MM.1S (cell line): Measurements from ENCODE around the gene RCOR1.

ENCODE experiments used
- EZH2 ChIP-seq: fragments of 300-600 bp; sonication (generic); optimal IDR thresholded peaks from 2 replicates; pipeline ENCODE3; 2017; ENCODE audit warnings: low read depth, mild to moderate bottlenecking, antibody characterized with exemption, low read length, mixed read lengths
- TF ChIP-seq, protein P1 (sequence below): fragments of 300-600 bp; sonication (generic); IDR thresholded peaks from 2 replicates; pipeline ENCODE4 v1.5.1; 2016; ENCODE audit warnings: antibody characterized with exemption, low read length, mixed read lengths

DNA sequence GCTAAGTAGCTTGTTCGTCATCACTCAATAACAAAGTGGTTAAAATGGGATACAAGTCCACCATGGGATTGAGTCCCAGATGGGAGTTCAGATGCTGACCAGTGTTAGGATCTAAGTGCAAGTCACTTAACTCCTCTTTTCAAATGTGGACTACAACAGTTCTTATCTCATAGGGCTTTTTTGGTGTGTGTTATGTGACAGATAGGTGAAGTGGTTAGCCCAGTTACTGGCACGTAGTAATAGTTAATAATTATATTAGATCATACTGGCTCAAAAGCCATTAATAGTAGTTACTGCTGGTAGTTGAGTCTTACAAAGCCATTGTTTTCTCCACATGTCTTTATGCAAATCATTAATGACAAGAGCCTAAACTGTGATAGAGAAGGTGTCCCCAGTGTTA, 73.2 kb downstream of the RCOR1 start:
- TF ChIP-seq, protein P1, sequence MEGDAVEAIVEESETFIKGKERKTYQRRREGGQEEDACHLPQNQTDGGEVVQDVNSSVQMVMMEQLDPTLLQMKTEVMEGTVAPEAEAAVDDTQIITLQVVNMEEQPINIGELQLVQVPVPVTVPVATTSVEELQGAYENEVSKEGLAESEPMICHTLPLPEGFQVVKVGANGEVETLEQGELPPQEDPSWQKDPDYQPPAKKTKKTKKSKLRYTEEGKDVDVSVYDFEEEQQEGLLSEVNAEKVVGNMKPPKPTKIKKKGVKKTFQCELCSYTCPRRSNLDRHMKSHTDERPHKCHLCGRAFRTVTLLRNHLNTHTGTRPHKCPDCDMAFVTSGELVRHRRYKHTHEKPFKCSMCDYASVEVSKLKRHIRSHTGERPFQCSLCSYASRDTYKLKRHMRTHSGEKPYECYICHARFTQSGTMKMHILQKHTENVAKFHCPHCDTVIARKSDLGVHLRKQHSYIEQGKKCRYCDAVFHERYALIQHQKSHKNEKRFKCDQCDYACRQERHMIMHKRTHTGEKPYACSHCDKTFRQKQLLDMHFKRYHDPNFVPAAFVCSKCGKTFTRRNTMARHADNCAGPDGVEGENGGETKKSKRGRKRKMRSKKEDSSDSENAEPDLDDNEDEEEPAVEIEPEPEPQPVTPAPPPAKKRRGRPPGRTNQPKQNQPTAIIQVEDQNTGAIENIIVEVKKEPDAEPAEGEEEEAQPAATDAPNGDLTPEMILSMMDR = no peak
- no peak for TF ChIP-seq EZH2
